B cell (primary cell): Measurements from ENCODE around the gene ATP6V1F. TPM values are rescaled to one million over a fixed set of nuclear protein-coding genes. Genes with fewer than 3 reads are reported as not detected.

Experiments
- ATAC-seq: fragments of 200-7000 bp; cut with Tn5 transposase; one replicate; pipeline ENCODE4 v1.10.0; 2021; ENCODE audit warnings: low read depth, mild to moderate bottlenecking, moderate number of reproducible peaks, moderate library complexity
- CTCF ChIA-PET: fragments of 350-600 bp; sonication (Branson Sonifier 250); formaldehyde crosslinking; loops from one replicate; lab custom pipeline; 2021; ENCODE audit warnings: antibody characterized with exemption, inconsistent platforms; lab: Charles Lee
- POLR2A ChIA-PET: fragments of 350-600 bp; sonication (Branson Sonifier 250); formaldehyde crosslinking; loops from one replicate; lab custom pipeline; 2021; ENCODE audit warnings: antibody characterized with exemption; lab: Charles Lee
- DNase-seq: peaks from one replicate; pipeline ENCODE4 v3.0.0; 2013
- H2AFZ ChIP-seq: 2 replicates; pipeline ENCODE4 v1.6.1; 2012; ENCODE audit warnings: mild to moderate bottlenecking, low read depth, low read length; ENCODE audit not compliant: insufficient read depth, poor library complexity, severe bottlenecking
- H3K27ac ChIP-seq, 2 donors: 1 replicate in 1 of 2; 2 replicates in 1 of 2; pipeline ENCODE4 v1.5.1; 2012 to 2013; ENCODE audit warnings: low read length in 2 of 2, mild to moderate bottlenecking in 2 of 2, moderate library complexity in 1 of 2
- H3K27me3 ChIP-seq, 4 experiments: fragments of 200-600 bp in 1 of 4; sonication (generic) in 1 of 4; replicated peaks in 1 of 4; 1 replicate in 2 of 4; 2 replicates in 2 of 4; pipeline versions ENCODE4 v1.6.1 to v1.7.0; 2013 to 2016; ENCODE audit warnings: low read length in 3 of 4, mild to moderate bottlenecking in 2 of 4, mixed read lengths in 1 of 4, moderate library complexity in 1 of 4; ENCODE audit not compliant: insufficient read depth in 4 of 4, control insufficient read depth in 3 of 4; ENCODE audit errors: control extremely low read depth in 1 of 4
- H3K36me3 ChIP-seq, 2 experiments: replicated peaks in 1 of 2; 1 replicate in 1 of 2; 2 replicates in 1 of 2; pipeline versions ENCODE4 v1.6.1 to v1.7.1; 2013; ENCODE audit warnings: low read length in 1 of 2; ENCODE audit not compliant: insufficient read depth in 2 of 2, control insufficient read depth in 1 of 2; ENCODE audit errors: control extremely low read depth in 1 of 2, extremely low read depth in 1 of 2
- H3K4me1 ChIP-seq, 2 donors: fragments of 200-600 bp in 1 of 2; sonication (generic) in 1 of 2; 1 replicate in 1 of 2; 2 replicates in 1 of 2; pipeline versions ENCODE4 v1.5.1 to v1.6.1; 2013 to 2017; ENCODE audit warnings: low read length in 2 of 2; ENCODE audit not compliant: control insufficient read depth in 2 of 2, insufficient read depth in 2 of 2
- H3K4me2 ChIP-seq: replicated peaks from 2 replicates; pipeline ENCODE3; 2012; ENCODE audit warnings: mild to moderate bottlenecking, low read depth, low read length; ENCODE audit not compliant: poor library complexity, severe bottlenecking
- H3K4me3 ChIP-seq, 5 experiments: fragments of 200-600 bp in 1 of 5; sonication (generic) in 1 of 5; 1 replicate in 3 of 5; 2 replicates in 2 of 5; pipeline versions ENCODE4 v1.5.1 to v1.7.0; 2011 to 2016; ENCODE audit warnings: low read length in 4 of 5, mild to moderate bottlenecking in 4 of 5, low read depth in 2 of 5, control low read depth in 1 of 5, moderate library complexity in 1 of 5; ENCODE audit not compliant: insufficient read depth in 1 of 5; ENCODE audit errors: control extremely low read depth in 1 of 5, extremely low read depth in 1 of 5
- H3K79me2 ChIP-seq: fragments of 200-600 bp; sonication (generic); one replicate; pipeline ENCODE4 v1.6.0; 2016; ENCODE audit warnings: low read length; ENCODE audit not compliant: control insufficient read depth, insufficient read depth
- H3K9ac ChIP-seq: fragments of 200-600 bp; sonication (generic); 2 replicates; pipeline ENCODE4 v1.6.1; 2017; ENCODE audit warnings: mild to moderate bottlenecking, low read length, moderate library complexity
- H3K9me3 ChIP-seq, 3 donors: one replicate each; pipeline versions ENCODE4 v1.6.1 to v1.7.1; 2013; ENCODE audit warnings: low read length in 2 of 3; ENCODE audit not compliant: control insufficient read depth in 2 of 3, insufficient read depth in 1 of 3; ENCODE audit errors: control extremely low read depth in 1 of 3
- H4K20me1 ChIP-seq: 2 replicates; pipeline ENCODE4 v1.6.0; 2012; ENCODE audit warnings: mild to moderate bottlenecking, low read length; ENCODE audit not compliant: insufficient read depth, control insufficient read depth, poor library complexity, severe bottlenecking
- H3K27ac Mint-ChIP-seq: one replicate; pipeline ENCODE4 v1.8.0; 2021; ENCODE audit warnings: mixed read lengths
- H3K27me3 Mint-ChIP-seq: one replicate; pipeline ENCODE4 v1.8.0; 2021; ENCODE audit warnings: mixed read lengths
- H3K4me1 Mint-ChIP-seq: one replicate; pipeline ENCODE4 v1.8.0; 2021; ENCODE audit warnings: mixed read lengths
- H3K4me3 Mint-ChIP-seq: one replicate; pipeline ENCODE4 v1.8.0; 2021; ENCODE audit warnings: mixed read lengths
- H3K9me3 Mint-ChIP-seq: one replicate; pipeline ENCODE4 v1.8.0; 2022; ENCODE audit warnings: mixed read lengths; ENCODE audit not compliant: insufficient read depth
- EZH2 ChIP-seq: IDR thresholded peaks from 2 replicates; pipeline ENCODE4 v1.6.1; 2012; ENCODE audit warnings: borderline replicate concordance, low read depth, mild to moderate bottlenecking, moderate library complexity, low read length; ENCODE audit not compliant: insufficient read depth, poor library complexity, severe bottlenecking
- WGBS: methylation state at CpG from one replicate; pipeline ENCODE4 v1.1.5; 2013; ENCODE audit warnings: missing lambda C conversion rate; ENCODE audit not compliant: insufficient coverage; 5-methylcytosine and 5-hydroxymethylcytosine counted together
- intact Hi-C: fragments of 100-400 bp; cut with micrococcal nuclease; formaldehyde crosslinking; loops from one replicate; pipeline ENCODE4 v1.10.0; 2022
- polyA plus RNA-seq: library from polyadenylated mRNA; depleted of rRNA; stranded (reverse); fragments of >200 nt; gene quantifications from 2 replicates; pipeline ENCODE4 v1.2.3, GENCODE V29; 2012
- total RNA-seq, 2 donors: library from RNA; stranded (reverse); fragments of 120-200 nt in 1 of 2; gene quantifications; 1 replicate in 1 of 2; 2 replicates in 1 of 2; pipeline versions ENCODE4 v1.2.3 to v1.2.4, GENCODE V29; 2013 to 2022
- TF ChIP-seq, protein P1 (sequence below): fragments of 200-600 bp; IDR thresholded peaks from one replicate; pipeline ENCODE4 v1.8.0; 2022; ENCODE audit warnings: antibody characterized with exemption, mild to moderate bottlenecking

The ATP6V1F gene
- total and polyA plus RNA-seq, 2 donors (not counting 1 experiment from before 2014, with no cell fraction given), result 81.7 to 198 TPM

- H2AFZ ChIP-seq, result no peak overlapping the region
- intact Hi-C loops, result no loop called here
- H3K4me3 ChIP-seq, result no peak overlapping the region
- 90% methylated on average over 16 of the region's 19 CpGs for WGBS
- no peak overlapping the region for H3K27ac ChIP-seq
- peaks cover 0 to 32% (median 13%) of the 10 kb centered on the region in 4 experiments for H3K27me3 ChIP-seq
- ATAC-seq, result no peak
- H3K36me3 ChIP-seq, result no peaks in the 10 kb centered on the region
- CTCF ChIA-PET, result interaction anchor here (0.8 to 3.9 kb wide), 3 partner anchors 33 to 304 kb away, joined by 3 to 19 read pairs (median 5); no protein-coding TSS in a partner anchor
- H3K9me3 Mint-ChIP-seq, result no peaks in the 10 kb centered on the region
- H3K27me3 Mint-ChIP-seq, result peaks cover 30% of the 10 kb centered on the region
- TF ChIP-seq, protein P1, sequence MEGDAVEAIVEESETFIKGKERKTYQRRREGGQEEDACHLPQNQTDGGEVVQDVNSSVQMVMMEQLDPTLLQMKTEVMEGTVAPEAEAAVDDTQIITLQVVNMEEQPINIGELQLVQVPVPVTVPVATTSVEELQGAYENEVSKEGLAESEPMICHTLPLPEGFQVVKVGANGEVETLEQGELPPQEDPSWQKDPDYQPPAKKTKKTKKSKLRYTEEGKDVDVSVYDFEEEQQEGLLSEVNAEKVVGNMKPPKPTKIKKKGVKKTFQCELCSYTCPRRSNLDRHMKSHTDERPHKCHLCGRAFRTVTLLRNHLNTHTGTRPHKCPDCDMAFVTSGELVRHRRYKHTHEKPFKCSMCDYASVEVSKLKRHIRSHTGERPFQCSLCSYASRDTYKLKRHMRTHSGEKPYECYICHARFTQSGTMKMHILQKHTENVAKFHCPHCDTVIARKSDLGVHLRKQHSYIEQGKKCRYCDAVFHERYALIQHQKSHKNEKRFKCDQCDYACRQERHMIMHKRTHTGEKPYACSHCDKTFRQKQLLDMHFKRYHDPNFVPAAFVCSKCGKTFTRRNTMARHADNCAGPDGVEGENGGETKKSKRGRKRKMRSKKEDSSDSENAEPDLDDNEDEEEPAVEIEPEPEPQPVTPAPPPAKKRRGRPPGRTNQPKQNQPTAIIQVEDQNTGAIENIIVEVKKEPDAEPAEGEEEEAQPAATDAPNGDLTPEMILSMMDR, result no peak
- no peak for TF ChIP-seq EZH2
- peaks cover 16% of the 10 kb centered on the region for H3K4me1 Mint-ChIP-seq
- no peak overlapping the region for H3K9ac ChIP-seq
- no peaks in the 10 kb centered on the region for H3K79me2 ChIP-seq
- no peak for DNase-seq
- no peaks in the 10 kb centered on the region for H4K20me1 ChIP-seq
- POLR2A ChIA-PET, result no interaction called here
- no peak overlapping the region for H3K4me2 ChIP-seq
- H3K9me3 ChIP-seq, result peaks cover 0 to 3% (median 0%) of the 10 kb centered on the region in 3 donors
- peaks cover 13 to 18% of the 10 kb centered on the region in 2 donors for H3K4me1 ChIP-seq
- H3K27ac Mint-ChIP-seq, result no peak overlapping the region
- H3K4me3 Mint-ChIP-seq, result no peak overlapping the region
Measured at GRCh38 chr7:128906766-128907559, 44.3 kb downstream of the ATP6V1F start.
